Activated naive CD4-positive, alpha-beta T cell treated with anti-CD3 and anti-CD28 coated beads, Interleukin-2, amount 50 U/mL, for 24 hours (primary cell): ENCODE data around the gene SLC35A4.
"Not testable (repeated sequence)": the region's sequence is repeated elsewhere in the genome, so short reads cannot be mapped to it uniquely, and the experiment has no call there.

ENCODE experiments used
- H3K27ac Mint-ChIP-seq: one replicate; pipeline ENCODE4 v1.8.0; 2021; ENCODE audit warnings: mild to moderate bottlenecking, mixed read lengths
- H3K27me3 Mint-ChIP-seq: one replicate; pipeline ENCODE4 v1.8.0; 2021; ENCODE audit warnings: mixed read lengths
- H3K36me3 Mint-ChIP-seq: one replicate; pipeline ENCODE4 v1.8.0; 2021; ENCODE audit warnings: mixed read lengths
- H3K4me1 Mint-ChIP-seq: one replicate; pipeline ENCODE4 v1.8.0; 2021; ENCODE audit warnings: mixed read lengths
- H3K4me3 Mint-ChIP-seq: one replicate; pipeline ENCODE4 v1.8.0; 2021; ENCODE audit warnings: mild to moderate bottlenecking, mixed read lengths
- H3K9me3 Mint-ChIP-seq: one replicate; pipeline ENCODE4 v1.8.0; 2021; ENCODE audit warnings: mixed read lengths

SLC35A4 gene

GRCh38 chr5:140568443-140569063 lies 3.9 kb downstream of the SLC35A4 start:
- peaks cover 54% of the 10 kb centered on the region for H3K4me1 Mint-ChIP-seq
- peak overlapping the region; percentile 95 for H3K27ac Mint-ChIP-seq
- peaks cover 23% of the 10 kb centered on the region for H3K36me3 Mint-ChIP-seq
- H3K27me3 Mint-ChIP-seq: no peaks in the 10 kb centered on the region
- H3K9me3 Mint-ChIP-seq: no peaks in the 10 kb centered on the region
- H3K4me3 Mint-ChIP-seq: peak overlapping the region; percentile 82

- Mint-ChIP-seq H3K27ac (peak overlapping the region; percentile 95), H3K36me3 (peaks cover 23% of the 10 kb centered on the region), H3K4me1 (peaks cover 54% of the 10 kb centered on the region), H3K9me3 (no peaks in the 10 kb centered on the region), H3K27me3 (no peaks in the 10 kb centered on the region), H3K4me3 (peak overlapping the region; percentile 82)
Observed at GRCh38 chr5:140569197-140569596, 4.6 kb downstream of the SLC35A4 start.

GRCh38 chr5:140570058-140570457 lies 5.4 kb downstream of the SLC35A4 start:
- Mint-ChIP-seq H3K27ac (peak overlapping the region; percentile 85), H3K36me3 (peaks cover 23% of the 10 kb centered on the region), H3K27me3 (no peaks in the 10 kb centered on the region), H3K4me3 (no peak overlapping the region), H3K4me1 (peaks cover 54% of the 10 kb centered on the region), H3K9me3 (no peaks in the 10 kb centered on the region)

- Mint-ChIP-seq H3K9me3 (no peaks in the 10 kb centered on the region), H3K27ac (peak overlapping the region; percentile 85), H3K4me3 (no peak overlapping the region), H3K36me3 (peaks cover 23% of the 10 kb centered on the region), H3K4me1 (peaks cover 54% of the 10 kb centered on the region), H3K27me3 (no peaks in the 10 kb centered on the region)
Observed at GRCh38 chr5:140570488-140570887, 5.9 kb downstream of the SLC35A4 start.

- Mint-ChIP-seq H3K9me3 (no peaks in the 10 kb centered on the region), H3K27me3 (no peaks in the 10 kb centered on the region), H3K4me1 (peaks cover 51% of the 10 kb centered on the region), H3K36me3 (peaks cover 21% of the 10 kb centered on the region), H3K4me3 (no peak overlapping the region), H3K27ac (no peak overlapping the region)
Observed at GRCh38 chr5:140571105-140571504, 6.5 kb downstream of the SLC35A4 start.

- Mint-ChIP-seq H3K4me1 (peaks cover 38% of the 10 kb centered on the region), H3K27me3 (no peaks in the 10 kb centered on the region), H3K4me3 (no peak overlapping the region), H3K27ac (no peak overlapping the region), H3K36me3 (peaks cover 6% of the 10 kb centered on the region), H3K9me3 (no peaks in the 10 kb centered on the region)
Observed at GRCh38 chr5:140573683-140574082, 9.1 kb downstream of the SLC35A4 start.

- H3K36me3 Mint-ChIP-seq: peaks cover 5% of the 10 kb centered on the region
- H3K27ac Mint-ChIP-seq: no peak overlapping the region
- peaks cover 33% of the 10 kb centered on the region for H3K4me1 Mint-ChIP-seq
- no peaks in the 10 kb centered on the region for H3K27me3 Mint-ChIP-seq
- no peaks in the 10 kb centered on the region for H3K9me3 Mint-ChIP-seq
- H3K4me3 Mint-ChIP-seq: no peak overlapping the region
Observed at GRCh38 chr5:140574165-140574564, 9.5 kb downstream of the SLC35A4 start.

GRCh38 chr5:140575309-140575708 lies 10.7 kb downstream of the SLC35A4 start:
- peaks cover 22% of the 10 kb centered on the region for H3K4me1 Mint-ChIP-seq
- no peaks in the 10 kb centered on the region for H3K27me3 Mint-ChIP-seq
- no peak overlapping the region for H3K4me3 Mint-ChIP-seq
- H3K9me3 Mint-ChIP-seq: no peaks in the 10 kb centered on the region
- H3K36me3 Mint-ChIP-seq: peaks cover 5% of the 10 kb centered on the region
- H3K27ac Mint-ChIP-seq: no peak overlapping the region

- H3K4me1 Mint-ChIP-seq: peaks cover 14% of the 10 kb centered on the region
- no peaks in the 10 kb centered on the region for H3K27me3 Mint-ChIP-seq
- no peak overlapping the region for H3K4me3 Mint-ChIP-seq
- no peak overlapping the region for H3K27ac Mint-ChIP-seq
- no peaks in the 10 kb centered on the region for H3K9me3 Mint-ChIP-seq
- H3K36me3 Mint-ChIP-seq: no peaks in the 10 kb centered on the region
Observed at GRCh38 chr5:140576776-140577201, 12.2 kb downstream of the SLC35A4 start.

- H3K9me3 Mint-ChIP-seq, H3K4me3 Mint-ChIP-seq, H3K27me3 Mint-ChIP-seq, H3K36me3 Mint-ChIP-seq, H3K27ac Mint-ChIP-seq: not testable (repeated sequence)
- peaks cover 14% of the 10 kb centered on the region for H3K4me1 Mint-ChIP-seq
Observed at GRCh38 chr5:140579188-140579747, 14.6 kb downstream of the SLC35A4 start.

GRCh38 chr5:140587495-140587894 lies 22.9 kb downstream of the SLC35A4 start:
- peaks cover 2% of the 10 kb centered on the region for H3K27me3 Mint-ChIP-seq
- H3K36me3 Mint-ChIP-seq: no peaks in the 10 kb centered on the region
- H3K4me1 Mint-ChIP-seq: no peaks in the 10 kb centered on the region
- H3K4me3 Mint-ChIP-seq: no peak overlapping the region
- H3K9me3 Mint-ChIP-seq: no peaks in the 10 kb centered on the region
- no peak overlapping the region for H3K27ac Mint-ChIP-seq

- H3K36me3 Mint-ChIP-seq: no peaks in the 10 kb centered on the region
- H3K4me1 Mint-ChIP-seq: no peaks in the 10 kb centered on the region
- no peak overlapping the region for H3K27ac Mint-ChIP-seq
- no peaks in the 10 kb centered on the region for H3K9me3 Mint-ChIP-seq
- H3K4me3 Mint-ChIP-seq: no peak overlapping the region
- no peaks in the 10 kb centered on the region for H3K27me3 Mint-ChIP-seq
Observed at GRCh38 chr5:140588311-140589070, 23.9 kb downstream of the SLC35A4 start.

GRCh38 chr5:140590861-140591260 lies 26.2 kb downstream of the SLC35A4 start:
- H3K9me3 Mint-ChIP-seq: no peaks in the 10 kb centered on the region
- H3K36me3 Mint-ChIP-seq: no peaks in the 10 kb centered on the region
- no peak overlapping the region for H3K4me3 Mint-ChIP-seq
- H3K27ac Mint-ChIP-seq: no peak overlapping the region
- H3K4me1 Mint-ChIP-seq: no peaks in the 10 kb centered on the region
- H3K27me3 Mint-ChIP-seq: no peaks in the 10 kb centered on the region

GRCh38 chr5:140591747-140592372 lies 27.2 kb downstream of the SLC35A4 start:
- no peaks in the 10 kb centered on the region for H3K9me3 Mint-ChIP-seq
- H3K27ac Mint-ChIP-seq: no peak overlapping the region
- H3K4me1 Mint-ChIP-seq: no peaks in the 10 kb centered on the region
- H3K4me3 Mint-ChIP-seq: no peak overlapping the region
- no peaks in the 10 kb centered on the region for H3K27me3 Mint-ChIP-seq
- no peaks in the 10 kb centered on the region for H3K36me3 Mint-ChIP-seq

GRCh38 chr5:140593070-140593469 lies 28.4 kb downstream of the SLC35A4 start:
- H3K27ac Mint-ChIP-seq, H3K4me1 Mint-ChIP-seq, H3K4me3 Mint-ChIP-seq, H3K36me3 Mint-ChIP-seq, H3K9me3 Mint-ChIP-seq, H3K27me3 Mint-ChIP-seq: not testable (repeated sequence)

GRCh38 chr5:140594169-140594568 lies 29.5 kb downstream of the SLC35A4 start:
- H3K4me1 Mint-ChIP-seq: no peaks in the 10 kb centered on the region
- H3K36me3 Mint-ChIP-seq: peaks cover under 1% of the 10 kb centered on the region
- H3K4me3 Mint-ChIP-seq: no peak overlapping the region
- no peaks in the 10 kb centered on the region for H3K27me3 Mint-ChIP-seq
- H3K27ac Mint-ChIP-seq: no peak overlapping the region
- H3K9me3 Mint-ChIP-seq: no peaks in the 10 kb centered on the region
